ENCODE measurements around the gene PNPLA3.

The PNPLA3 gene

GRCh38 chr22:43885786-43886185 is 37.8 kb upstream of the PNPLA3 start:
- H3K27ac ChIP-seq (ENCODE audit: low read length), result no peak overlapping the region
- H3K4me2 ChIP-seq (ENCODE audit: insufficient read depth, low read length), result no peak overlapping the region
- no peak overlapping the region for H2AFZ ChIP-seq (ENCODE audit: low read depth, low read length)
- no peak overlapping the region for H3K9ac ChIP-seq (ENCODE audit: low read depth, low read length)
- no peaks in the 10 kb centered on the region for H3K27me3 ChIP-seq (ENCODE audit: insufficient read depth, low read length, poor library complexity)
- ATAC-seq (ENCODE audit: insufficient read depth, low read depth) (no peak), DNase-seq (no peak)
- no peaks in the 10 kb centered on the region for H3K79me2 ChIP-seq (ENCODE audit: insufficient read depth, low read length)
- H3K36me3 ChIP-seq (ENCODE audit: insufficient read depth, low read length), result no peaks in the 10 kb centered on the region
- H3K4me3 ChIP-seq (ENCODE audit: low read depth in 1 of 2, low read length in 2 of 2), result no peak overlapping the region
- no peaks in the 10 kb centered on the region for H3K9me3 ChIP-seq (ENCODE audit: insufficient read depth, low read length, severe bottlenecking)
- peaks cover 23% of the 10 kb centered on the region for H4K20me1 ChIP-seq (ENCODE audit: insufficient read depth, low read length)
- no peak for TF ChIP-seq EZH2 (IDR thresholded peaks at IDR 0.05; ENCODE audit: borderline replicate concordance, low read depth, low read length, severe bottlenecking)
- no peak for TF ChIP-seq CTCF (IDR thresholded peaks at IDR 0.05; ENCODE audit: borderline replicate concordance, extremely low read depth, low read length, poor library complexity, severe bottlenecking)
- H3K4me1 ChIP-seq (ENCODE audit: insufficient read depth, low read length), result no peaks in the 10 kb centered on the region

GRCh38 chr22:43886231-43886630 is 37.4 kb upstream of the PNPLA3 start:
- Histone ChIP-seq H2AFZ (ENCODE audit: low read depth, low read length) (no peak overlapping the region), H3K4me2 (ENCODE audit: insufficient read depth, low read length) (no peak overlapping the region), H3K4me1 (ENCODE audit: insufficient read depth, low read length) (no peaks in the 10 kb centered on the region), H3K9ac (ENCODE audit: low read depth, low read length) (no peak overlapping the region), H3K4me3 (ENCODE audit: low read depth in 1 of 2, low read length in 2 of 2) (no peak overlapping the region), H3K36me3 (ENCODE audit: insufficient read depth, low read length) (no peaks in the 10 kb centered on the region), H3K79me2 (ENCODE audit: insufficient read depth, low read length) (no peaks in the 10 kb centered on the region), H3K27ac (ENCODE audit: low read length) (no peak overlapping the region), H3K27me3 (ENCODE audit: insufficient read depth, low read length, poor library complexity) (no peaks in the 10 kb centered on the region), H4K20me1 (ENCODE audit: insufficient read depth, low read length) (peaks cover 20% of the 10 kb centered on the region), H3K9me3 (ENCODE audit: insufficient read depth, low read length, severe bottlenecking) (no peaks in the 10 kb centered on the region)
- ATAC-seq (ENCODE audit: insufficient read depth, low read depth) (no peak), DNase-seq (no peak)
- TF ChIP-seq CTCF (IDR thresholded peaks at IDR 0.05; ENCODE audit: borderline replicate concordance, extremely low read depth, low read length, poor library complexity, severe bottlenecking) (no peak), EZH2 (IDR thresholded peaks at IDR 0.05; ENCODE audit: borderline replicate concordance, low read depth, low read length, severe bottlenecking) (no peak)

- Histone ChIP-seq H3K79me2 (ENCODE audit: insufficient read depth, low read length) (no peaks in the 10 kb centered on the region), H3K27ac (ENCODE audit: low read length) (no peak overlapping the region), H3K36me3 (ENCODE audit: insufficient read depth, low read length) (no peaks in the 10 kb centered on the region), H3K4me2 (ENCODE audit: insufficient read depth, low read length) (no peak overlapping the region), H3K9ac (ENCODE audit: low read depth, low read length) (no peak overlapping the region), H2AFZ (ENCODE audit: low read depth, low read length) (no peak overlapping the region), H3K27me3 (ENCODE audit: insufficient read depth, low read length, poor library complexity) (no peaks in the 10 kb centered on the region), H4K20me1 (ENCODE audit: insufficient read depth, low read length) (peaks cover 18% of the 10 kb centered on the region), H3K9me3 (ENCODE audit: insufficient read depth, low read length, severe bottlenecking) (no peaks in the 10 kb centered on the region), H3K4me3 (ENCODE audit: low read depth in 1 of 2, low read length in 2 of 2) (no peak overlapping the region), H3K4me1 (ENCODE audit: insufficient read depth, low read length) (no peaks in the 10 kb centered on the region)
- DNase-seq, result no peak
- TF ChIP-seq CTCF (IDR thresholded peaks at IDR 0.05; ENCODE audit: borderline replicate concordance, extremely low read depth, low read length, poor library complexity, severe bottlenecking), result no peak
- no peak for TF ChIP-seq EZH2 (IDR thresholded peaks at IDR 0.05; ENCODE audit: borderline replicate concordance, low read depth, low read length, severe bottlenecking)
- ATAC-seq (ENCODE audit: insufficient read depth, low read depth), result no peak
Observed at GRCh38 chr22:43887391-43887790, 36.2 kb upstream of the PNPLA3 start.

DNA sequence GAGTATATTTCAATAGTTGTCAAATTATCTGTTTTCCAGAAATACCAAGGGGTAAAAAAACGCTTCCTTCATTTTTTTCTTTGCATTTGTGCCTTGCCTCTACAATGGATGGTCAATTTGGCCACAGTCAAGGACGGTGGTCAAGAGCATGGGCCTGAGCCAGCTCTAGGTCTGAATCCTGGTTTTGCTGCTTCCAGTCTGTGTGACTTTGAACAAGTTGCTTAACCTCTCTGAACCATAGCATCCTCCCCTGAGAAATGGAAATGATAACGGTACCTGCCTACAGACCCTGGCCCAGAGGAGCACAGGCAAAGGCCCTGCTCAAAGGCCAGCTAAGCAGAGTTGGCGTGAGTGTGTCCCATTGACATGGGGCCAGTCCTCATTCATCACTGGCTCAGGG is 34.9 kb upstream of the PNPLA3 start:
- Histone ChIP-seq H3K27me3 (ENCODE audit: insufficient read depth, low read length, poor library complexity) (no peaks in the 10 kb centered on the region), H3K36me3 (ENCODE audit: insufficient read depth, low read length) (no peaks in the 10 kb centered on the region), H3K79me2 (ENCODE audit: insufficient read depth, low read length) (no peaks in the 10 kb centered on the region), H3K4me2 (ENCODE audit: insufficient read depth, low read length) (no peak overlapping the region), H3K27ac (ENCODE audit: low read length) (no peak overlapping the region), H2AFZ (ENCODE audit: low read depth, low read length) (no peak overlapping the region), H3K9me3 (ENCODE audit: insufficient read depth, low read length, severe bottlenecking) (no peaks in the 10 kb centered on the region), H4K20me1 (ENCODE audit: insufficient read depth, low read length) (peaks cover 25% of the 10 kb centered on the region), H3K9ac (ENCODE audit: low read depth, low read length) (no peak overlapping the region), H3K4me1 (ENCODE audit: insufficient read depth, low read length) (no peaks in the 10 kb centered on the region), H3K4me3 (ENCODE audit: low read depth in 1 of 2, low read length in 2 of 2) (no peak overlapping the region)
- TF ChIP-seq CTCF (IDR thresholded peaks at IDR 0.05; ENCODE audit: borderline replicate concordance, extremely low read depth, low read length, poor library complexity, severe bottlenecking) (no peak), EZH2 (IDR thresholded peaks at IDR 0.05; ENCODE audit: borderline replicate concordance, low read depth, low read length, severe bottlenecking) (no peak)
- ATAC-seq (ENCODE audit: insufficient read depth, low read depth), result no peak
- DNase-seq, result no peak

Measured in DND-41 (cell line).